HG03060 (cell line): Measurements from ENCODE around the gene VIPR2.

Experiments
- ATAC-seq: cut with Tn5 transposase; IDR thresholded peaks from one replicate; pipeline ENCODE4 v1.9.1; 2021; ENCODE audit warnings: low read depth, moderate number of reproducible peaks; ENCODE audit not compliant: unreplicated experiment

VIPR2 gene

GRCh38 chr7:159121476-159121875 lies 23.2 kb downstream of the VIPR2 start:
- ATAC-seq: no peak

GRCh38 chr7:159121068-159121467 lies 23.6 kb downstream of the VIPR2 start:
- no peak for ATAC-seq

- no peak for ATAC-seq
Measured at GRCh38 chr7:159120540-159120919, 24.1 kb downstream of the VIPR2 start.

GRCh38 chr7:159119851-159120539 lies 24.7 kb downstream of the VIPR2 start:
- no peak for ATAC-seq

- no peak for ATAC-seq
Measured at GRCh38 chr7:159119026-159119741, 25.5 kb downstream of the VIPR2 start.

- no peak for ATAC-seq
Measured at GRCh38 chr7:159118623-159119022, 26.0 kb downstream of the VIPR2 start.

- ATAC-seq: no peak
Measured at GRCh38 chr7:159118197-159118595, 26.5 kb downstream of the VIPR2 start.

GRCh38 chr7:159117366-159118196 lies 27.1 kb downstream of the VIPR2 start:
- ATAC-seq: no peak

- no peak for ATAC-seq
Measured at GRCh38 chr7:159116581-159117339, 27.9 kb downstream of the VIPR2 start.

- no peak for ATAC-seq
Measured at GRCh38 chr7:159115601-159116501, 28.8 kb downstream of the VIPR2 start.

GRCh38 chr7:159114981-159115380 lies 29.7 kb downstream of the VIPR2 start:
- no peak for ATAC-seq

GRCh38 chr7:159114096-159114495 lies 30.6 kb downstream of the VIPR2 start:
- no peak for ATAC-seq

- no peak for ATAC-seq
Measured at GRCh38 chr7:159113056-159113455, 31.6 kb downstream of the VIPR2 start.

GRCh38 chr7:159112136-159113011 lies 32.3 kb downstream of the VIPR2 start:
- ATAC-seq: no peak

GRCh38 chr7:159109653-159110035 lies 35.0 kb downstream of the VIPR2 start:
- no peak for ATAC-seq

GRCh38 chr7:159108941-159109652 lies 35.6 kb downstream of the VIPR2 start:
- ATAC-seq: no peak

- ATAC-seq: no peak
Measured at GRCh38 chr7:159108491-159108890, 36.2 kb downstream of the VIPR2 start.
